Activated CD4-positive, alpha-beta T cell treated with anti-CD3 and anti-CD28 coated beads, Interleukin-2, amount 50 U/mL, for 4 hours (primary cell): ENCODE results near the gene LRRC8E.
A peak's percentile ranks its signal among the peaks of the same experiment; 100 is the strongest.
"Not testable (repeated sequence)": the region's sequence is repeated elsewhere in the genome, so short reads cannot be mapped to it uniquely, and the experiment has no call there.

Experiments used
- DNase-seq, 2 experiments: peaks; one replicate each; pipeline ENCODE4 v3.0.0-alpha.2; 2020

LRRC8E gene

DNA sequence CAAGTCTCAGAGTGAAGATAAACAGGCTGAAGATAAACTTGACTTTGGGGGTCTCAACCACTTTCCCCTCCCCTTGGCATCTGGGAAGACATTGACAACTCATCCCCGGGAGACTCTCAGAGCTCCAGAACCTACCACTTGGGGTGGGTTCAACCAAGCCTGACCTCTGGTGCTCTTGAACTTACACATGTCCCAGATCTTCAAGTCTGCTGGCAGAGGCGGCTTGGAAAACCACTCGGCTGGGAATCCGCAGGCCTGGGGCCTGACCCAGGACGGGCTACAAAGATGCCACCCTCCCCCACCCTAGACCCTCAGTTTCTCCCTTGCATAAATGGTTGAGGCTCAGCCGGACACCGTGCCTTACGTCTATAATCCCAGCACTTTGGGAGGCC, 512 bp downstream of the LRRC8E start:
- no peak for DNase-seq

- DNase-seq, result not testable (repeated sequence)
Observed at GRCh38 chr19:7893362-7894101, 5.2 kb downstream of the LRRC8E start.

DNA sequence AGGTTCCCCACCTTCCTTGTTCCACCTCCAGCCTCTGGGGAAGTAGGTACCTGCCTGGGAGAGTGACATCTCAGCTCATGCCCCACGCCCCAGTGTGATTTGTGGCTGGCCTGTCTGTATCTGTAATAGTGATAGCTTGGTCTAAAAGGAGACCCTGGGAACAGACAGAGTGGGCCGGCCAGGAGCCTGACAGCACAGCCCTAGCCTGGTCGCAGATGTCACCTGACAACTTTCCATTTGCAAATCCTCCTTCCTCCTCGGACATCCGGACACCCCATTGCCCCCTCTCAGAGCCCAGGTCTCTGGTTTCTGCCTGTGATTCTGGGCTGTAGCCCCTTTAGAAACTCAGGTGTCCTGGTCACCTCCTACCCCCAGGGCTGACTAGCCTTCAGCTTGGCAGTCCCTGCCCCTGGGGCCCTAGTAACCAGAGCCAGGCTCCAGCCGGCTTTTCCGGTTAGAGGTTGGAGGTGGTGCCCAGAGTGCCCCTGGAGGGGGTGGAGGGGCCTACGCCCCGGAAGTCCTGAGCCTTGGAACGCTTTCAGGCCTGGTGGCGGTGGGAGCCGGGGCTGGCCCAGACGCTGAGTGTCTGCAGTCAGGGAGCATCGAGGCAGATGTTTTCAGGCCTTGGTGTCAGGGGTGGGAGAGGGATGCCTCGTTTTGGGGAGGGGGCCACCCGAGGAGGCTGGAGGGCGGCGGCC, 6.5 kb downstream of the LRRC8E start:
- DNase-seq, result no peak

DNA sequence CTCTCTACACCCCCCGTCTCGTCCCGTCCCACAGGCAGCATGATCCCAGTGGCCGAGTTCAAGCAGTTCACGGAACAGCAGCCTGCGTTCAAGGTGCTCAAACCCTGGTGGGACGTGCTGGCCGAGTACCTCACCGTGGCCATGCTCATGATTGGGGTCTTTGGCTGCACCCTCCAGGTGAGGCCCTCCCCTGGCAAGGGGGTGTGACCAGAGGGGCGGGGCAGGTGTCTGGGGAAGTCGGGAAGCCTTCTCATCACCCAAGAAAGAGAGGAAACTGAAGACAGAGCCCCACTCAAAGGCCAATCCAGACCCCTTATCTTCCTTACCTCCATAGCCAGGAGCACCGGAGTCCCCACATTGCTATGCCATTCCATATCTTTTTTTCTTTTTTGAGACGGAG, 7.3 kb downstream of the LRRC8E start:
- DNase-seq, result no peak

DNA sequence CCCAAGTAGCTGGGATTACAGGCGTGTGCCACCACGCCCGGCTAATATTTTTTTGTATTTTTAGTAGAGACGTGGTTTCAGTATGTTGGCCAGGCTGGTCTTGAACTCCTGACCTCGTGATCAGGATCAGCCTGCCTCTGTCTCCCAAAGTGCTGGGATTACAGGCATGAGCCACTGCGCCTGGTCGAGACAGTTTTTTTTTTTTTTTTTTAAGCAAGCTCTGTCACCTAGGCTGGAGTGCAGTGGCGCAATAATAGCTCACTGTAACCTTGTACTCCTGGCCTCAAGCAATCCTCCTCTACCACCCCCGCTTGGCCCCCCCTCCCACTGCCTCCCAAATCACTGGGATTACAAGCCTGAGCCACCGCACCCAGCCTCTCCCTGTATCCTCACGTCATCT, 9.0 kb downstream of the LRRC8E start:
- no peak for DNase-seq

DNA sequence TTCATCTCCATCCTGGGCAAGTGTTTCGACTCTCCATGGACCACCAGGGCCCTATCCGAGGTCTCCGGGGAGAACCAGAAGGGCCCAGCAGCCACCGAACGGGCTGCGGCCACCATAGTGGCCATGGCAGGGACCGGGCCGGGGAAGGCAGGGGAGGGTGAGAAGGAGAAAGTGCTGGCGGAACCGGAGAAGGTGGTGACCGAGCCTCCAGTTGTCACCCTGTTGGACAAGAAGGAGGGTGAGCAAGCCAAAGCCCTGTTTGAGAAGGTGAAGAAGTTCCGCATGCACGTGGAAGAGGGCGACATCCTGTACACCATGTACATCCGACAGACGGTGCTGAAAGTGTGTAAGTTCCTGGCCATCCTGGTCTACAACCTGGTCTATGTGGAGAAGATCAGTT, 10.7 kb downstream of the LRRC8E start:
- DNase-seq, result no peak

DNA sequence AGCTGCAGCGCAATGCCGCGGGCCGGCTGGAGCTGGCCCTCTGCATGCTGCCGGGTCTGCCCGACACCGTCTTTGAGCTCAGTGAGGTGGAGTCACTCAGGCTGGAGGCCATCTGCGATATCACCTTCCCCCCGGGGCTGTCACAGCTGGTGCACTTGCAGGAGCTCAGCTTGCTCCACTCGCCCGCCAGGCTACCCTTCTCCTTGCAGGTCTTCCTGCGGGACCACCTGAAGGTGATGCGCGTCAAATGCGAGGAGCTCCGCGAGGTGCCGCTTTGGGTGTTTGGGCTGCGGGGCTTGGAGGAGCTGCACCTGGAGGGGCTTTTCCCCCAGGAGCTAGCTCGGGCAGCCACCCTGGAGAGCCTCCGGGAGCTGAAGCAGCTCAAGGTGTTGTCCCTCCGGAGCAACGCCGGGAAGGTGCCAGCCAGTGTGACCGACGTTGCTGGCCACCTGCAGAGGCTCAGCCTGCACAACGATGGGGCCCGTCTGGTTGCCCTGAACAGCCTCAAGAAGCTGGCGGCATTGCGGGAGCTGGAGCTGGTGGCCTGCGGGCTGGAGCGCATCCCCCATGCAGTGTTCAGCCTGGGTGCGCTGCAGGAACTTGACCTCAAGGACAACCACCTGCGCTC, 11.6 kb downstream of the LRRC8E start:
- DNase-seq, result no peak

- DNase-seq, result no peak
Observed at GRCh38 chr19:7900401-7900870, 12.1 kb downstream of the LRRC8E start.

GRCh38 chr19:7900931-7901330, 12.6 kb downstream of the LRRC8E start:
- DNase-seq, result no peak

GRCh38 chr19:7901337-7901736, 13.0 kb downstream of the LRRC8E start:
- DNase-seq, result no peak

DNA sequence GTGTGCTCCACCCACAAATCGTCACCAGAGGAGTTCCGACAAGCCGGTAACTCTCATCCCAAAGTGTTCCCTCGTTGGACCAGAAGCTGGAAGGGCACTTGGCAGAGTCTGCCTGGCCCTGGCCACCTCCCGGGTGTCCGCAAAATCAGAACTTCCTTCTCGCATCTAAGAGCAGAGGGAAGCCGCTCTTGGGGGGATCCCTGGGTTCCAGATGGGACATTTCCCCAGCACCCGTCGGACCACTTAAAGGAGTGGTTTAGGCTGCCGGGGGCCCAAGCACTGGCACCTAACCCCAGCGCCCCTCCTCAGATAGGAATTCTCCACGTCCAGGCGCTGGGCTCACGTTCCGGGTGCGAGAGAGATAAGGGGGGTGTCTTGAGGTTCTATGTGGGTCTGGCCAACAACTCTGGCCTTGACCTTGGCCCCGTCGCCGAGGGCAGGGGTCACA, 14.5 kb downstream of the LRRC8E start:
- DNase-seq, result no peak

- DNase-seq, result peak; percentile 100
Observed at GRCh38 chr19:7903244-7904073, 15.1 kb downstream of the LRRC8E start, which contains the start of gene MAP2K7. Gene MAP2K7 (plus strand): TSS chr19:7903877. CDS start chr19:7903945, 68 bp downstream.

DNA sequence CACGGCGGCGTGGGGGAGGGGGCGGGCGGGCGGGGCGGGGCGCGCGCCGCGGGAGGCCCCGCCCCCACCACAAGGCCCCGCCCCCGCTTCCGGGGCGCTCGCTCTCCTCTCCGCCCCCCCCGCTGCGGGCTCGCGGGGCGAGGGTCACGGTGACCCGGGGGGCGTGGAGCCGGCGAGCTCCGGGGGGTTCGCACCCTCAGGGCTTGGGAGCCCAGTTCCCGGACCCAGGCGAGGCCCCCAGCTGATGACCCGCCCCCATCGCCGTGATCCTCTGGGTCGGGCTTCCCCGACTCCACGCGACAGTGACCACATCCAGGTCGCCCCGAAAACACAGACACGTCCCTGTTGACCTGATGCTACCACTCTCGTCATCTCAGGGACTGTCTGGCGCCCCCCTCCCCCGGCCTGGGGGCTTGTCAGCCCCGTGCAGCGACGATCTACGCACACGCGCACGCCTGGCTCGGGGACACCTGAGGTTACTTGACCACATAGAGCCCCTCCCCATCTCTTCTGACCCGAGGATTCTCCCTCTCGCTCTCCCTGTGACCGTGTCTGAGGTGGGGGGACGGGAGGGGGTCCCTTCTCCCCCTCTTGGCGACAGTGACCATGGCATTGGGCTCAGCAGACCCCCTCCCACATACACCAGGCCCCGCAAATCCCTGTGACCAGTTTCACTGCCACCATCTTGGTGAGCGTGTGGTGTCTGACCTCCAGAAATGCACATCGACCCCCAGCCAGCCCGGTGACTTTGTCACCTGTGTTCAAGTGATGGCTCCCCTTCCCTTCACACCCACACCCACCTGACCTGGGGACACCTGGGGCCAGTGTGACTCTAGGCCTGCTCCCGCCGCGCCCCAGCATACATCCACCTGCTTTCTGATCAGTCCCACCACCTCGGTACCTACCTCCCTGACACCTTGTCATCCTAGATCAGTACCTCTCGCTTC, 16.0 kb downstream of the LRRC8E start:
- DNase-seq, result peak in 1 of 2 experiments; percentile 45

DNA sequence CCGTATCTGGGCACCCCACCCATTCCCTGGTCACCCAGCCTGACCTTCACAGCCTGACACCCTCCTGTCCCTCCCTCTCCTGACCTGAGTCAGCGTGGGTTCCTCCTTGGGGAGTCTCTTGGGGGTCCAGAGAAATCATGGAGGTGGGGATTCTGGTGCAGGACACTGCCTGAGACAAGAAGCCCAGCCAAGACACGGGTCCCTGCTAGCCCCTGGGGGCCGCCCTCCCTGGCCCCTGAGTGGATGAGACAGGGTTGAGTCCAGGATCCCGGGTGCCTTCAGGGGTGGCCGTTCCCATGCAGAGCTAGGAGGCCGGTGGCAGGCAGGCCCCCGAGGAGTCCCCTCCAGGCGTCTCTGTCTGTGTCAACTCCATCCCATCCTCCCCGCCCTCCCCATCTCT, 17.0 kb downstream of the LRRC8E start:
- DNase-seq, result no peak

DNA sequence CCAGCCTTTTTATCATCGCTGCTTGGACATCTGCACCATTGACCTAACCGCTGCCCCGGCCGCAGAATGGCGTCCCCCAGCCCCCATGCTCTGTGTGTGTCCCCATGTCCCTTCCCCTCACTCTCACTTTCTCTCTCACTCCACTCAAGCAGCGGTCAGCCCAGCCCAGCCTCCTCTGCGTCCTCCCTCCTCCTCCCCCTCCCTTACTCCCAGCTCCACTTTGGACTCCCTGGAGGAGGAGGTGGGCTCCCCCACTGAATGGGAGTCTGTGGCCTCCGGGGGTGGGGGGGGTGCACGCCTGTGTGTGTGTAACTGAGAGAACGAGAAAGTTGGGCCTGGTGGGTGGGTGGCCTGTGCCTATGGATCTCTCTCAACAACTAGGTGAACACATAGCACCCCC, 17.5 kb downstream of the LRRC8E start:
- no peak for DNase-seq

- no peak for DNase-seq
Observed at GRCh38 chr19:7907122-7907521, 18.8 kb downstream of the LRRC8E start.

DNA sequence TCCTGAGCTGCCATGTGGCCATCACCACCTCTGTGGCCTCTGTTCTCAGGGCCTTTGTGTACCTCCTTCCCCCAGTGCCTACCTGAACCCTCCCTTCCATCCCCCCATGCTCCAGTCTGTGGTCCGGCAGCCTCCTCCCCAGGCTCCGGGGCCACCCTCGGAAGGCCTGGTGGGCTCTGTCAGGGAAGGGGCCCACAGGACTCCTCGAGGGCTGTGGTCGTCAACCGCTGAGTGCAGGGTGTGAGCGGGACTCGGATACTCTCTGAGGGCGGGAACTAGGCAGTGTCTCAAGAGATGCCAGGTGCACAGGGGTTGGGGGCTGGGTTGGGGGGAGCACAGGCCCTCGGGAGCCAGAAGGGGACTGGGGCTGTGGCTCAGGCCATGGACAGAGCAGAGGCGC, 19.2 kb downstream of the LRRC8E start:
- DNase-seq, result no peak

DNA sequence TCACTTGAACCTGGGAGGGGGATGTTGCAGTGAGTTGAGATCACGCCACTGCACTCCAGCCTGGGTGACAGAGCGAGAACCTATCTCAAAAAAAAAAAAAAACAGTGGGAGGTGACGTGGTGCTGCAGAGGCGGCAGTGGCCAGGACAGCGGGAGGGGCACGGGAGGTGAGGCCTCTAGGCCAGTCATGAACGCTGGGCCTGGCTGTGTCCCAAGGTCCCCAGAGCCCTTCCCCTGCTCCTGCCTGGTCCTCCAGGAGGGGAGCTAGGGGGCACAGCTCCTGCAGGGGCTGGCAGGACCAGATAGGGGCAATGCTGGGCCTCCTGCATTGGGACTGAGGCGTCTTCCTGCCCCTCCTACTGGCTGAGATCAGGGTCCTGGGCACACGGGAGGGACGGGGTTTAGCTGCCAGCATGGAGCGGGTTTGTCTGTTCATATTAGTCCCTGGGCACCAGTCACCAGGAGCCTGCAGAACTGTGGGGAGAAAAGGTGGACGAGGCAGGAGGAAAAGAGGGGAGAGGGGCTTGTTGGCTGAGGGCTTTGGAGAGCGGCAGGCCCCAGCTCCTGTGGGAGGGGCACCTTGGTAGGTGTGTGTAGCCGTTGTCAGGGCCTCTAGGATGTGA, 19.9 kb downstream of the LRRC8E start:
- no peak for DNase-seq

DNA sequence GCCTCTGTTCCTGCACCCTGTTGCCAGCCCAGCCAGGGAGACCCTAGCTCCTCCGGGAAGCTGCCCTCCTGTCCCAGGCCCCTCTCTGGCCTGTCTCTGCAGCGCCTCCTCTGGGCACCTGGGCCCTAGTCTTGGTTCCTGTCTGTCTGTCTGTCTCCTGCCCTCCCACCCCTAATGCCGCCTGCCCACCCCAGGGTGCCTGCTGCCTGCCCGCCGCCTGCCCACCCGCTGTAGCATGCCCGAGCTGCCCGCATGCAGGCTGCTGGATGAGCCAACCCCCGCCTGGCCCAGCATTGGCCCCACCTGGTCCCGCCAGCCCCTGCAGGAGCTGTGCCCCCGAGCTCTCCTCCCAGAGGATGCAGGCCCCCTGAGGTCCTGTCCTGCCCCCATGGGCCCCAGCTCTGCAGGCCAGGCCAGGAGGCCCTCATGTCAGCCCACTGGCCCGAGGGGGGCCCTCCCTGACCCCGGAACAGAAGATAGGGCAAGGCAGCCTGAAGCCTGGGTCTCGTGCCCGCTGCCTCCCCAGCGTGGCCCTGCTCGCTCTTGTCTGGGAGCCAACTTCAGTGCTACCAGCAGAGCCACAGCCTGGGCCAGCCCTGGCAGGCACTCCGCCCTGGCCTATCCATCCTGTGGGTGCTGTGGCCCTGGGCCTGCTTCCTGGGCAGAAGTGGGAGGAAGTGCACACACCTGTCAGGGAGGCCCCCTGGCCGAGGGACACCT, 20.6 kb downstream of the LRRC8E start:
- DNase-seq, result no peak

- no peak for DNase-seq
Observed at GRCh38 chr19:7909471-7910067, 21.3 kb downstream of the LRRC8E start.
